Keratinocyte (primary cell): Measurements from ENCODE around the gene ZBTB48.

Experiments used
- EZH2 ChIP-seq: IDR thresholded peaks from one replicate; pipeline ENCODE4 v1.6.1; 2012; ENCODE audit warnings: inconsistent platforms, mild to moderate bottlenecking, low read length, moderate library complexity
- TF ChIP-seq, protein P1 (sequence below), 3 experiments: IDR thresholded peaks in 1 of 3; conservative IDR thresholded peaks in 1 of 3; optimal IDR thresholded peaks in 1 of 3; 2 replicates in 2 of 3; 3 replicates in 1 of 3; pipeline versions ENCODE3 to v1.5.1; 2011; ENCODE audit warnings: low read length in 3 of 3, mild to moderate bottlenecking in 3 of 3, moderate library complexity in 2 of 3, control low read depth in 1 of 3, inconsistent platforms in 1 of 3; ENCODE audit not compliant: insufficient read depth in 2 of 3; ENCODE audit errors: extremely low read depth in 1 of 3

DNA sequence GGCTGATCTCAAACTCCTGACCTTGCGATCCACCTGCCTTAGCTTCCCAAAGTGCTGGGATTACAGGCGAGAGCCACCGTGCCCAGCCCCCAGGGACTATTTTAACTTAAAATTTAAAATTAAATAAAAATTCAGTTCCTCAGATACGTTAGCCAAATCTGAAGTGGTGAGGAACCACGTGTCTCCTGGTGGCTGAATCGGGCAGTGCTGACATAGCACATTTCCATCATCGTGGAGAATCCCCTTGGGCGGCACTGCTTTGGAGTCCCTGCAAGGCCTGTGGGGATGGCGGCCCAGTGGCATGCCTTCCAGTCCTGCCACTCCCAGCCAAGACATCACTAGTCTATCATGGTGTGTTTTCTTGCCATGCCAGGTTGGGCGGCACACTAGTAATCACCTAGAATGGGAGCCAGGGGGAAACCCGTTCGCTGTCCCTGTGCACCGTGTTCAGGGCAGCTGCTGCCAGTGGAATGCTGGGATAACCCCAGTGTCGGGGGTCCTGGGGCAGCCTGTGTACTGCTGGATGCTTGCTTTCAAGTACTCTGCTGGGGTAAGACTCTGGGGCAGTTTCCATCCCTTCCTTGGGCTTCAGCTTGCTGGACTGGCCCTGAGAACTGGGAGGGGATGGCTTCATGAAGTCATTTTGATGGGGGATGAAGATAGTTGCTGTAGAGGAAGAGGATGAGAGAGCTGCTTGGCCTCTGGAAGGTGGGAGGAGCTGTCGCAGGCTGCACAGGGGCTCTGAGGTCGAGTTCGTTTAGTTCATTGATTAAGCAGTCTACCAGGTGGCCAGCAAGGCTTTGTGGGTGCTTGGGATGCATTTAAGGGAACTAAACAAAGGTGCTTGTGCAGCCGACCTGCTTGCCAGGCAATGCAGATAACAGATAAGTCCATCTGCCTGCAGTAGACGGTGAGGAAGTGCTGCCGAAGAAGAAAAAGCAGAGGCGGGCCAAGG, 4.6 kb downstream of the ZBTB48 start:
- TF ChIP-seq, protein P1, sequence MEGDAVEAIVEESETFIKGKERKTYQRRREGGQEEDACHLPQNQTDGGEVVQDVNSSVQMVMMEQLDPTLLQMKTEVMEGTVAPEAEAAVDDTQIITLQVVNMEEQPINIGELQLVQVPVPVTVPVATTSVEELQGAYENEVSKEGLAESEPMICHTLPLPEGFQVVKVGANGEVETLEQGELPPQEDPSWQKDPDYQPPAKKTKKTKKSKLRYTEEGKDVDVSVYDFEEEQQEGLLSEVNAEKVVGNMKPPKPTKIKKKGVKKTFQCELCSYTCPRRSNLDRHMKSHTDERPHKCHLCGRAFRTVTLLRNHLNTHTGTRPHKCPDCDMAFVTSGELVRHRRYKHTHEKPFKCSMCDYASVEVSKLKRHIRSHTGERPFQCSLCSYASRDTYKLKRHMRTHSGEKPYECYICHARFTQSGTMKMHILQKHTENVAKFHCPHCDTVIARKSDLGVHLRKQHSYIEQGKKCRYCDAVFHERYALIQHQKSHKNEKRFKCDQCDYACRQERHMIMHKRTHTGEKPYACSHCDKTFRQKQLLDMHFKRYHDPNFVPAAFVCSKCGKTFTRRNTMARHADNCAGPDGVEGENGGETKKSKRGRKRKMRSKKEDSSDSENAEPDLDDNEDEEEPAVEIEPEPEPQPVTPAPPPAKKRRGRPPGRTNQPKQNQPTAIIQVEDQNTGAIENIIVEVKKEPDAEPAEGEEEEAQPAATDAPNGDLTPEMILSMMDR (optimal IDR thresholded peaks at IDR 0.05 in 1 of 3, IDR thresholded peaks at IDR 0.05 in 1 of 3, conservative IDR thresholded peaks at IDR 0.05 in 1 of 3; ENCODE audit: extremely low read depth in 1 of 3, insufficient read depth in 2 of 3, low read length in 3 of 3), result peak in 2 of 3 experiments; percentile 9 to 18
- TF ChIP-seq EZH2, result no peak
